VCaP (cell line): ENCODE data around the gene CPE.

Source experiments
- H3K27ac ChIP-seq: fragments of 450-650 bp; 2 replicates; pipeline ENCODE4 v1.5.1; 2017
- CTCF ChIP-seq: fragments of 450-650 bp; conservative IDR thresholded peaks from 2 replicates; pipeline ENCODE4 v1.5.1; 2017; ENCODE audit warnings: mild to moderate bottlenecking, moderate library complexity

CPE gene

GRCh38 chr4:165512424-165512823, 133.6 kb downstream of the CPE start:
- H3K27ac ChIP-seq, result no peak overlapping the region
- TF ChIP-seq CTCF, result no peak

- TF ChIP-seq CTCF, result no peak
Observed at GRCh38 chr4:165514739-165515138, 135.9 kb downstream of the CPE start.

GRCh38 chr4:165515201-165515600, 136.4 kb downstream of the CPE start:
- no peak overlapping the region for H3K27ac ChIP-seq
- no peak for TF ChIP-seq CTCF

More at GRCh38 chr4:165514739-165515138, 135.9 kb downstream of the CPE start:
- H3K27ac ChIP-seq, result no peak overlapping the region

GRCh38 chr4:165516281-165516833, 137.5 kb downstream of the CPE start:
- H3K27ac ChIP-seq, result no peak overlapping the region
- no peak for TF ChIP-seq CTCF

- H3K27ac ChIP-seq, result no peak overlapping the region
- no peak for TF ChIP-seq CTCF
Observed at GRCh38 chr4:165517216-165517615, 138.4 kb downstream of the CPE start.

GRCh38 chr4:165518024-165518616, 139.3 kb downstream of the CPE start:
- TF ChIP-seq CTCF, result no peak
- H3K27ac ChIP-seq, result no peak overlapping the region

GRCh38 chr4:165518686-165519085, 139.9 kb downstream of the CPE start:
- no peak overlapping the region for H3K27ac ChIP-seq
- TF ChIP-seq CTCF, result no peak
